Kidney (tissue), 14 donors: ENCODE measurements around the gene ATG12. TPM values are rescaled to one million over a fixed set of nuclear protein-coding genes. Genes with fewer than 3 reads are reported as not detected.

Experiments
- DNase-seq, 5 donors: peaks; one replicate each; pipeline ENCODE4 v3.0.0-alpha.2; 2013 to 2020
- FAIRE-seq: peaks from 2 replicates; lab custom pipeline; 2012; peaks lifted over from hg19 to GRCh38; lab: Jason Lieb, UNC
- H3K27ac ChIP-seq, 2 donors: one replicate each; pipeline ENCODE4 v1.7.0; 2013; ENCODE audit warnings: low read depth in 2 of 2, low read length in 2 of 2, inconsistent platforms in 1 of 2
- H3K27me3 ChIP-seq: one replicate; pipeline ENCODE4 v1.7.1; 2013; ENCODE audit warnings: low read length, inconsistent platforms; ENCODE audit not compliant: control insufficient read depth, insufficient read depth
- H3K36me3 ChIP-seq, 3 donors: one replicate each; pipeline versions ENCODE4 v1.7.0 to v1.7.1; 2013; ENCODE audit warnings: low read length in 3 of 3, control low read depth in 1 of 3, inconsistent platforms in 1 of 3; ENCODE audit not compliant: insufficient read depth in 3 of 3, control insufficient read depth in 2 of 3
- H3K4me1 ChIP-seq, 3 donors: one replicate each; pipeline versions ENCODE4 v1.7.0 to v1.7.1; 2013; ENCODE audit warnings: low read length in 3 of 3, inconsistent platforms in 1 of 3, low read depth in 1 of 3; ENCODE audit not compliant: control insufficient read depth in 2 of 3, insufficient read depth in 2 of 3
- H3K4me3 ChIP-seq, 3 donors: one replicate each; pipeline versions ENCODE4 v1.7.0 to v1.8.1; 2013; ENCODE audit warnings: low read length in 3 of 3, control low read depth in 1 of 3, inconsistent platforms in 1 of 3
- H3K9ac ChIP-seq, 3 donors: one replicate each; pipeline versions ENCODE4 v1.7.0 to v1.7.1; 2013; ENCODE audit warnings: low read length in 3 of 3, control low read depth in 1 of 3, inconsistent platforms in 1 of 3
- H3K9me3 ChIP-seq, 3 donors: one replicate each; pipeline versions ENCODE4 v1.7.0 to v1.7.1; 2013; ENCODE audit warnings: low read length in 3 of 3, control low read depth in 1 of 3, inconsistent platforms in 1 of 3; ENCODE audit not compliant: control insufficient read depth in 2 of 3, insufficient read depth in 1 of 3
- intact Hi-C: fragments of 100-400 bp; cut with DNase I; formaldehyde crosslinking; loops from one replicate; pipeline ENCODE4 v1.11.1; 2022
- polyA plus RNA-seq: library from polyadenylated mRNA; stranded (reverse); fragments of 350-450 nt; fragmentation: Illumina TruSeq; extraction: RNeasy Lipid Tissue Mini Kit (QIAGEN cat#74804); gene quantifications from one replicate; pipeline ENCODE4 v1.2.3, GENCODE V29; 2014; ENCODE audit warnings: low read depth, low replicate concordance; ENCODE audit not compliant: insufficient read depth
- total RNA-seq: library from RNA; stranded (reverse); fragmentation: NEBNext Ultra II Directional; extraction: Animal tissue kit (Norgen Biotek cat#: 25700); gene quantifications from one replicate; pipeline ENCODE4 v1.2.1, GENCODE V29; 2021
- TF ChIP-seq, protein P1 (sequence below): IDR thresholded peaks from 3 replicates; pipeline ENCODE4 v1.5.1; 2012; ENCODE audit warnings: mild to moderate bottlenecking, moderate library complexity, borderline replicate concordance; ENCODE audit not compliant: insufficient read depth; ENCODE audit errors: extremely low read depth
- donor health status: control.
- donor health status: control.
- donor health status: control.
- donor health status: control.
- donor health status: control.
- donor health status: DM: yes; HTN: yes; CAD: no.
- donor health status: Normal renal cell carcinoma (clear cell type).

ATG12 gene
- total and polyA plus RNA-seq, 2 donors from 2014 or later: 26.3 to 30.1 TPM

DNA sequence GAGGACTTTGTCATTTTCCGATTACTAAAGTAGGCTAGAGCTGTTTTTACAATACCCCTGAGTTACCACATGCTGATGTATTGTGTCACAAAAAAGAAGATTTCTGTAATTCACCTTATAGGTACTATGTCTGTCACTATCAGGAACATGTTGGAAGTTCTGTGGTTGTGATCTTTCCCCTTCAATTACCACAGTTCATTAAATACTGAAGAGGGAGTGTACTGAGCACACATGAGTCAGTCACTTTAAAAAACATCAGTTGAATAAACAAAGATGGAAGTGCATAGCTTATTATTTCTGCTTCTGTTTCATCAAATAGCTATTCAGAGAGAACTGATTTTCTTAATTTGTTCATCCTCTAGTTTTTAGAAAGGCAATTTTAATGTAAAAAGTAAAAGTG lies 32.0 kb upstream of the ATG12 start:
- TF ChIP-seq, protein P1, sequence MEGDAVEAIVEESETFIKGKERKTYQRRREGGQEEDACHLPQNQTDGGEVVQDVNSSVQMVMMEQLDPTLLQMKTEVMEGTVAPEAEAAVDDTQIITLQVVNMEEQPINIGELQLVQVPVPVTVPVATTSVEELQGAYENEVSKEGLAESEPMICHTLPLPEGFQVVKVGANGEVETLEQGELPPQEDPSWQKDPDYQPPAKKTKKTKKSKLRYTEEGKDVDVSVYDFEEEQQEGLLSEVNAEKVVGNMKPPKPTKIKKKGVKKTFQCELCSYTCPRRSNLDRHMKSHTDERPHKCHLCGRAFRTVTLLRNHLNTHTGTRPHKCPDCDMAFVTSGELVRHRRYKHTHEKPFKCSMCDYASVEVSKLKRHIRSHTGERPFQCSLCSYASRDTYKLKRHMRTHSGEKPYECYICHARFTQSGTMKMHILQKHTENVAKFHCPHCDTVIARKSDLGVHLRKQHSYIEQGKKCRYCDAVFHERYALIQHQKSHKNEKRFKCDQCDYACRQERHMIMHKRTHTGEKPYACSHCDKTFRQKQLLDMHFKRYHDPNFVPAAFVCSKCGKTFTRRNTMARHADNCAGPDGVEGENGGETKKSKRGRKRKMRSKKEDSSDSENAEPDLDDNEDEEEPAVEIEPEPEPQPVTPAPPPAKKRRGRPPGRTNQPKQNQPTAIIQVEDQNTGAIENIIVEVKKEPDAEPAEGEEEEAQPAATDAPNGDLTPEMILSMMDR: no peak
- FAIRE-seq (no peak), DNase-seq (peak in 1 of 5 donors; percentile 8)
- no peaks in the 10 kb centered on the region for H3K4me1 ChIP-seq
- no peaks in the 10 kb centered on the region for H3K9me3 ChIP-seq
- H3K27me3 ChIP-seq: no peaks in the 10 kb centered on the region
- no peak overlapping the region for H3K9ac ChIP-seq
- peaks cover 0 to 14% (median 0%) of the 10 kb centered on the region in 3 donors for H3K36me3 ChIP-seq
- no peak overlapping the region for H3K4me3 ChIP-seq
- intact Hi-C loops: no loop called here
- H3K27ac ChIP-seq: no peak overlapping the region

DNA sequence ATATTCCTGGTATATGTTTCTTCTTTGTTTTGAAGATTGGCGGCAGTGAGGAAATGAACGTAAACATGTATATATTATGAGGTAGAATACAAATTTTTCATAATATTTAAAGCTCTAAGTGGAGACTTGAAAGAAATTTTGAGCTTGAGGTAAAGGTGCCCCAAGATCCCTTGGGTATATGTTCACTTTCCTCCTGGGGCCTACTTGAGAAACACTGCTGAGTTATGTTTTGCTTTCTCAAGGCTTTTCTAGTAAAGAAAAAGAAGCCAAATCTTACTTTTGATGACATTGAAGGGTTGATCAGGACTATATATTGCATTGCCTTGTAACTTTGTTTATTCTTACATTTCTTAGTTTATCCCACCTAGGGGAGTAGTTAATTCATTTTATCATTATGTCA lies 31.1 kb upstream of the ATG12 start:
- no peaks in the 10 kb centered on the region for H3K9me3 ChIP-seq
- intact Hi-C loops: no loop called here

DNA sequence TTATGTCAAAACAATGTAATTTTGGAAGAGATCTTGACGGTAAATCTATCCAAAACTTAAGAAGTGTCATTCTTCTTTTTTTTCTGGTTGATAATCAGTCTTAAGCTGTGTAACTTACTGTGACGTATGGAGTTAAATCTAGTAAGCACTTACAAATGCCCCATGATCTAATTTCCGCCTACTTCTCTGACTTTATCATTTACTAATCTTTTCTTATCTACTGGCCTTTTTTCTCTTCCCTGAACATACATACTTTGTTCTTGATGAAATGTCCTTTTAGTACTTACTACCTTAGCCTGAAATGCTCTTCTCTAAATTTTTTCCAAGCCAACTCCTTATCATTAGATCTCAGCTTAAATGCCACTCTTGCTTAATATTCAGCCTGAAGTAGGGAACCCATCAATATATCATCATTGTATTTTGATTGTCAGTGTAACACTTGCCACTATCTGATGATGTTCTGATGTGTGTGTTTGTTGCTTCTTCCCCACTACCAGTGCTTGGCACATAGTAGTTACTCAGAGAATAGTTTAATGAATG lies 28.0 kb upstream of the ATG12 start:
- TF ChIP-seq, protein P1: no peak
- H3K36me3 ChIP-seq: peaks cover 0 to 10% (median 0%) of the 10 kb centered on the region in 3 donors
- H3K27me3 ChIP-seq: no peaks in the 10 kb centered on the region
- H3K9ac ChIP-seq: no peak overlapping the region
- no peak overlapping the region for H3K4me3 ChIP-seq
- DNase-seq: no peak
- no peak for FAIRE-seq
- intact Hi-C loops: no loop called here
- no peak overlapping the region for H3K27ac ChIP-seq
- no peaks in the 10 kb centered on the region for H3K9me3 ChIP-seq
- H3K4me1 ChIP-seq: peaks cover 0 to 3% (median 0%) of the 10 kb centered on the region in 3 donors

More for the DNA sequence above, 31.1 kb upstream of the ATG12 start:
- TF ChIP-seq, protein P1: no peak
- Histone ChIP-seq H3K36me3 (peaks cover 0 to 14% (median 0%) of the 10 kb centered on the region in 3 donors), H3K4me3 (no peak overlapping the region), H3K4me1 (no peaks in the 10 kb centered on the region), H3K27me3 (no peaks in the 10 kb centered on the region), H3K27ac (no peak overlapping the region), H3K9ac (no peak overlapping the region)
- DNase-seq: no peak
- FAIRE-seq: no peak

DNA sequence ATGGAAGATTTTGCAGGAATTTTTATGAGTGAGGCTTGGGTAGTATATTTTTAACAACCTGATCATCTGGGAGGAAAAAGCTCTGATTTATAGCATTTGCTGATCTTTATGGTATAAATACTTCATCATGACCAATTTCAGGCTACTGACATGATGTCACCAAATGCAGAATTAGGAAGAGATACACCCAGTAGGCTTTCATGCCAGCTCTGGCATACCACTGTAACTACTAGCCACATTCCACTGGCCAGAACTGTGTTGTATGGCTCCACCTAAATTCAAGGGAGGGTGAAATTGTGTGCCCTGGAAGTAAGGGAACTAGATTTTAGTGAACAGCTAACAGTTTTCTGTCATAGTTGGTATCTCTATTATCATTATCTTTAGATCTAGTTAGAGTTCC lies 18.0 kb upstream of the ATG12 start:
- intact Hi-C loops: no loop called here
- FAIRE-seq: no peak
- no peak overlapping the region for H3K9ac ChIP-seq

More for the DNA sequence above, 18.0 kb upstream of the ATG12 start:
- Histone ChIP-seq H3K36me3 (no peaks in the 10 kb centered on the region), H3K27ac (no peak overlapping the region), H3K4me3 (no peak overlapping the region), H3K4me1 (peaks cover 0 to 8% (median 0%) of the 10 kb centered on the region in 3 donors), H3K27me3 (no peaks in the 10 kb centered on the region), H3K9me3 (no peaks in the 10 kb centered on the region)
- TF ChIP-seq, protein P1: no peak
- DNase-seq: no peak
